ENCODE data around the gene TMUB1.

GRCh38 chr7:151132461-151133205 is 49.3 kb upstream of the TMUB1 start:
- no peak for TF ChIP-seq CTCF (IDR thresholded peaks at IDR 0.05; ENCODE audit: borderline replicate concordance, extremely low read depth, low read length, poor library complexity, severe bottlenecking)
- TF ChIP-seq EZH2 (IDR thresholded peaks at IDR 0.05; ENCODE audit: borderline replicate concordance, low read depth, low read length, severe bottlenecking) = no peak

Measured in DND-41 (cell line).